HEK293T (cell line): ENCODE measurements around the gene CABP4.

ENCODE experiments used
- CTCF ChIA-PET: fragments of 350-600 bp; formaldehyde crosslinking; extraction: SDS; loops from one replicate; lab custom pipeline; 2021; ENCODE audit warnings: antibody characterized with exemption, inconsistent platforms; lab: Yijun Ruan, JAX
- POLR2A ChIA-PET: fragments of 350-600 bp; formaldehyde crosslinking; extraction: SDS; loops from one replicate; lab custom pipeline; 2020; ENCODE audit warnings: antibody characterized with exemption, inconsistent platforms; lab: Yijun Ruan, JAX
- DNase-seq: peaks from one replicate; pipeline ENCODE4 v3.0.0; 2012; ENCODE audit warnings: mixed read lengths; ENCODE audit errors: extremely low spot score
- ARNT ChIP-seq: fragments of 450-650 bp; IDR thresholded peaks from 2 replicates; pipeline ENCODE4 v1.6.1; 2017; ENCODE audit warnings: mild to moderate bottlenecking
- BHLHE40 ChIP-seq: fragments of 450-650 bp; IDR thresholded peaks from 2 replicates; pipeline ENCODE4 v1.6.1; 2016; ENCODE audit warnings: mild to moderate bottlenecking, moderate library complexity, borderline replicate concordance
- CTBP1 ChIP-seq: fragments of 450-650 bp; IDR thresholded peaks from 2 replicates; pipeline ENCODE4 v1.6.1; 2016; ENCODE audit warnings: borderline replicate concordance
- ELF4 ChIP-seq: fragments of 450-650 bp; IDR thresholded peaks from 2 replicates; pipeline ENCODE4 v1.6.1; 2017; ENCODE audit warnings: antibody characterized with exemption
- FOXA1 ChIP-seq: fragments of 450-650 bp; IDR thresholded peaks from 2 replicates; pipeline ENCODE4 v1.6.1; 2016; ENCODE audit warnings: mild to moderate bottlenecking
- FOXK2 ChIP-seq: fragments of 450-650 bp; IDR thresholded peaks from 2 replicates; pipeline ENCODE4 v1.6.1; 2016; ENCODE audit warnings: mild to moderate bottlenecking
- FOXM1 ChIP-seq: fragments of 450-650 bp; IDR thresholded peaks from 2 replicates; pipeline ENCODE4 v1.6.1; 2017; ENCODE audit warnings: mild to moderate bottlenecking, borderline replicate concordance
- HDGF ChIP-seq: fragments of 450-650 bp; IDR thresholded peaks from 2 replicates; pipeline ENCODE4 v1.6.1; 2017; ENCODE audit warnings: antibody characterized with exemption, borderline replicate concordance
- L3MBTL2 ChIP-seq: fragments of 450-650 bp; conservative IDR thresholded peaks from 2 replicates; pipeline ENCODE4 v1.6.1; 2016; ENCODE audit warnings: mild to moderate bottlenecking
- LEF1 ChIP-seq: fragments of 450-650 bp; IDR thresholded peaks from 2 replicates; pipeline ENCODE4 v1.6.1; 2017; ENCODE audit warnings: mild to moderate bottlenecking, borderline replicate concordance
- NFRKB ChIP-seq: fragments of 450-650 bp; IDR thresholded peaks from 2 replicates; pipeline ENCODE4 v1.6.1; 2016; ENCODE audit warnings: mild to moderate bottlenecking, moderate library complexity
- PKNOX1 ChIP-seq: fragments of 450-650 bp; IDR thresholded peaks from 2 replicates; pipeline ENCODE4 v1.6.1; 2016
- SP1 ChIP-seq: fragments of 450-650 bp; IDR thresholded peaks from 2 replicates; pipeline ENCODE4 v1.6.1; 2017
- SUZ12 ChIP-seq: fragments of 450-650 bp; IDR thresholded peaks from 2 replicates; pipeline ENCODE4 v1.6.1; 2016; ENCODE audit warnings: mild to moderate bottlenecking
- TARDBP ChIP-seq: fragments of 450-650 bp; IDR thresholded peaks from 2 replicates; pipeline ENCODE4 v1.6.1; 2016
- ZNF384 ChIP-seq: fragments of 450-650 bp; IDR thresholded peaks from 2 replicates; pipeline ENCODE4 v1.6.1; 2016

The CABP4 gene

GRCh38 chr11:67493548-67494370, 38.6 kb downstream of the CABP4 start:
- no peak for TF ChIP-seq FOXK2
- TF ChIP-seq SUZ12 = no peak
- TF ChIP-seq ZNF384 = no peak
- TF ChIP-seq LEF1 = no peak
- no peak for TF ChIP-seq PKNOX1
- TF ChIP-seq CTBP1 = no peak
- TF ChIP-seq ARNT = no peak
- no peak for TF ChIP-seq FOXM1
- TF ChIP-seq NFRKB = no peak
- TF ChIP-seq FOXA1 = no peak
- TF ChIP-seq BHLHE40 = no peak
- TF ChIP-seq ELF4 = no peak
- TF ChIP-seq L3MBTL2 = no peak
- no peak for TF ChIP-seq TARDBP
- TF ChIP-seq SP1 = no peak
- CTCF ChIA-PET = no interaction called here
- POLR2A ChIA-PET = interaction anchor here (0.8 kb wide), 1 partner anchor 24 kb away, joined by 3 read pairs; the partner anchor contains the start of gene TMEM134
- DNase-seq = no peak

GRCh38 chr11:67494371-67495233, 39.4 kb downstream of the CABP4 start:
- DNase-seq = no peak
- ChIA-PET CTCF (interaction anchor here (1.1 kb wide), 1 partner anchor 12 kb away, joined by 3 read pairs; the partner anchor contains the start of gene AIP), POLR2A (interaction anchor here (0.8 kb wide), 1 partner anchor 25 kb away, joined by 3 read pairs; the partner anchor contains the start of gene TMEM134)
- TF ChIP-seq SUZ12 (no peak), HDGF (no peak), ELF4 (no peak), FOXM1 (no peak), ARNT (no peak), L3MBTL2 (no peak), CTBP1 (no peak)

GRCh38 chr11:67495234-67496005, 40.3 kb downstream of the CABP4 start:
- CTCF ChIA-PET = interaction anchor here (1.1 kb wide), 1 partner anchor 13 kb away, joined by 3 read pairs; the partner anchor contains the start of gene AIP
- POLR2A ChIA-PET = no interaction called here
- no peak for DNase-seq
- TF ChIP-seq PKNOX1 (no peak), LEF1 (no peak), FOXA1 (no peak), SUZ12 (no peak), BHLHE40 (no peak), FOXM1 (no peak), NFRKB (no peak), CTBP1 (no peak), FOXK2 (no peak), TARDBP (no peak), ARNT (no peak), ZNF384 (no peak), L3MBTL2 (no peak), HDGF (no peak), SP1 (no peak), ELF4 (no peak)

- no peak for TF ChIP-seq ELF4
- no peak for TF ChIP-seq LEF1
- TF ChIP-seq FOXA1 = no peak
- no peak for TF ChIP-seq FOXM1
- TF ChIP-seq NFRKB = no peak
- no peak for TF ChIP-seq HDGF
- TF ChIP-seq L3MBTL2 = no peak
- no peak for TF ChIP-seq TARDBP
- TF ChIP-seq SP1 = no peak
- TF ChIP-seq ARNT = no peak
- TF ChIP-seq PKNOX1 = no peak
- TF ChIP-seq BHLHE40 = no peak
- no peak for TF ChIP-seq SUZ12
- no peak for TF ChIP-seq CTBP1
- TF ChIP-seq ZNF384 = no peak
- TF ChIP-seq FOXK2 = no peak
- POLR2A ChIA-PET = no interaction called here
- CTCF ChIA-PET = interaction anchor here (0.7 kb wide), 1 partner anchor 100 kb away, joined by 4 read pairs; no protein-coding TSS in a partner anchor
Measured at GRCh38 chr11:67496113-67496512, 41.0 kb downstream of the CABP4 start.

More at GRCh38 chr11:67496113-67496512, 41.0 kb downstream of the CABP4 start:
- DNase-seq = no peak
